ENCODE measurements around the gene SIDT1.

DNA sequence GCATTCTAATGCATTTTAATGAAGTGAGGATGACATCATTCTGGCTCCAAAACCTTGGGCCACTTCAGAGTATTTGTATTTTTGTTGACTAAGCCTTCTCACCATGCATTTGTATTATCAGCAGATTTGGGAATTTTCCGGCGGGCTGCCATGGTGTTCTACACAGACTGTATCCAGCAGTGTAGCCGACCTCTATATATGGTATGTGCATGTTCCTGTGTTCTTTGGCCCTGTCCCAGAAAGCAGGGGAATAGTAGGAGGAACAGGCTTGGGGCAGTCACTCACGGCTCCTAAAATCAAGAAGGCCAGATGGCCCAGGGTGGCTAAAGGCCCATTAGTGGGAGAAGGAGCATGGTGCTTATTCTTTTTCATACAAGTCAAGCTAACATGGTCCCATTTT, 83.6 kb downstream of the SIDT1 start:
- TF ChIP-seq, protein P1, sequence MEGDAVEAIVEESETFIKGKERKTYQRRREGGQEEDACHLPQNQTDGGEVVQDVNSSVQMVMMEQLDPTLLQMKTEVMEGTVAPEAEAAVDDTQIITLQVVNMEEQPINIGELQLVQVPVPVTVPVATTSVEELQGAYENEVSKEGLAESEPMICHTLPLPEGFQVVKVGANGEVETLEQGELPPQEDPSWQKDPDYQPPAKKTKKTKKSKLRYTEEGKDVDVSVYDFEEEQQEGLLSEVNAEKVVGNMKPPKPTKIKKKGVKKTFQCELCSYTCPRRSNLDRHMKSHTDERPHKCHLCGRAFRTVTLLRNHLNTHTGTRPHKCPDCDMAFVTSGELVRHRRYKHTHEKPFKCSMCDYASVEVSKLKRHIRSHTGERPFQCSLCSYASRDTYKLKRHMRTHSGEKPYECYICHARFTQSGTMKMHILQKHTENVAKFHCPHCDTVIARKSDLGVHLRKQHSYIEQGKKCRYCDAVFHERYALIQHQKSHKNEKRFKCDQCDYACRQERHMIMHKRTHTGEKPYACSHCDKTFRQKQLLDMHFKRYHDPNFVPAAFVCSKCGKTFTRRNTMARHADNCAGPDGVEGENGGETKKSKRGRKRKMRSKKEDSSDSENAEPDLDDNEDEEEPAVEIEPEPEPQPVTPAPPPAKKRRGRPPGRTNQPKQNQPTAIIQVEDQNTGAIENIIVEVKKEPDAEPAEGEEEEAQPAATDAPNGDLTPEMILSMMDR (IDR thresholded peaks at IDR 0.05) = no peak
- TF ChIP-seq POLR2A (IDR thresholded peaks at IDR 0.05) = no peak
